RWPE2 (cell line): ENCODE results near the gene SMAD6.

Source experiments
- ATAC-seq: fragments of 200-7000 bp; cut with Tn5 transposase; 3 replicates; pipeline ENCODE4 v1.9.1; 2021; ENCODE audit warnings: low read depth
- DNase-seq: peaks from one replicate; pipeline ENCODE4 v3.0.0-alpha.2; 2020; ENCODE audit warnings: low spot score
- H3K27ac ChIP-seq: fragments of 450-650 bp; 2 replicates; pipeline ENCODE4 v1.5.1; 2017; ENCODE audit warnings: mild to moderate bottlenecking; ENCODE audit not compliant: poor library complexity, severe bottlenecking
- H3K27me3 ChIP-seq: fragments of 250-450 bp; sonication (Bioruptor Pico); 2 replicates; pipeline ENCODE4 v1.5.1; 2021; ENCODE audit warnings: mild to moderate bottlenecking, moderate library complexity; ENCODE audit not compliant: insufficient read depth, poor library complexity, severe bottlenecking
- H3K36me3 ChIP-seq: fragments of 250-450 bp; sonication (Bioruptor Pico); 2 replicates; pipeline ENCODE4 v1.5.1; 2020; ENCODE audit warnings: low read depth, mild to moderate bottlenecking, moderate library complexity
- H3K4me1 ChIP-seq: fragments of 250-450 bp; sonication (Bioruptor Pico); 2 replicates; pipeline ENCODE4 v1.5.1; 2021; ENCODE audit warnings: mild to moderate bottlenecking, moderate library complexity; ENCODE audit not compliant: insufficient read depth, poor library complexity, severe bottlenecking
- H3K4me3 ChIP-seq: fragments of 250-450 bp; sonication (Bioruptor Pico); 2 replicates; pipeline ENCODE4 v1.5.1; 2021; ENCODE audit warnings: mild to moderate bottlenecking, moderate library complexity; ENCODE audit not compliant: severe bottlenecking
- H3K9me3 ChIP-seq: fragments of 250-450 bp; sonication (Bioruptor Pico); 2 replicates; pipeline ENCODE4 v1.5.1; 2021; ENCODE audit warnings: mild to moderate bottlenecking, moderate library complexity; ENCODE audit not compliant: severe bottlenecking
- TF ChIP-seq, protein P1 (sequence below): fragments of 450-650 bp; IDR thresholded peaks from one replicate; pipeline ENCODE4 v1.5.1; 2017; ENCODE audit warnings: mild to moderate bottlenecking, moderate library complexity; ENCODE audit not compliant: poor library complexity, severe bottlenecking

Gene SMAD6

DNA sequence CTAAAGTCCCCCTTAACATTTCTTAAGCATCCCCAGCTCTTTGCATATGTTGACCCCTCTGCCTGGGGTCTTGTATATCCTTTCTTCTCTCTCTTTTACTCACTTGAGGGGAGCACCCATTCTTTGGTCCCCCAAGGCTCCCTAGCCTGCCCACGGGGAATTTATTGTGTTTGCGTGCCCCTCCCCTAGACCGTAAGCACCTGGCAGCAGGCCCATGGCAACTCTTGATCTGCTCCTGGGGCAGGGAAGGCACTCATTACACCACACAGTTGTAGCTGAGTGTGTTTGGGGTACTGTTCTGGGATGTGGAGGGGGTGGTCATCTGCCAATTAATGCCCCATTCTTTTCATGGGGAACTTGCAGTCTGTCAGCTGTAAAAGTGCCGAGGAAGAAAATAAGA lies 27.3 kb upstream of the SMAD6 start:
- H3K27ac ChIP-seq = no peak overlapping the region
- TF ChIP-seq, protein P1, sequence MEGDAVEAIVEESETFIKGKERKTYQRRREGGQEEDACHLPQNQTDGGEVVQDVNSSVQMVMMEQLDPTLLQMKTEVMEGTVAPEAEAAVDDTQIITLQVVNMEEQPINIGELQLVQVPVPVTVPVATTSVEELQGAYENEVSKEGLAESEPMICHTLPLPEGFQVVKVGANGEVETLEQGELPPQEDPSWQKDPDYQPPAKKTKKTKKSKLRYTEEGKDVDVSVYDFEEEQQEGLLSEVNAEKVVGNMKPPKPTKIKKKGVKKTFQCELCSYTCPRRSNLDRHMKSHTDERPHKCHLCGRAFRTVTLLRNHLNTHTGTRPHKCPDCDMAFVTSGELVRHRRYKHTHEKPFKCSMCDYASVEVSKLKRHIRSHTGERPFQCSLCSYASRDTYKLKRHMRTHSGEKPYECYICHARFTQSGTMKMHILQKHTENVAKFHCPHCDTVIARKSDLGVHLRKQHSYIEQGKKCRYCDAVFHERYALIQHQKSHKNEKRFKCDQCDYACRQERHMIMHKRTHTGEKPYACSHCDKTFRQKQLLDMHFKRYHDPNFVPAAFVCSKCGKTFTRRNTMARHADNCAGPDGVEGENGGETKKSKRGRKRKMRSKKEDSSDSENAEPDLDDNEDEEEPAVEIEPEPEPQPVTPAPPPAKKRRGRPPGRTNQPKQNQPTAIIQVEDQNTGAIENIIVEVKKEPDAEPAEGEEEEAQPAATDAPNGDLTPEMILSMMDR = no peak
- H3K27me3 ChIP-seq = no peaks in the 10 kb centered on the region
- H3K4me1 ChIP-seq = peaks cover 6% of the 10 kb centered on the region
- no peaks in the 10 kb centered on the region for H3K9me3 ChIP-seq
- DNase-seq = no peak
- H3K4me3 ChIP-seq = no peak overlapping the region
- H3K36me3 ChIP-seq = no peaks in the 10 kb centered on the region
- ATAC-seq = no peak

DNA sequence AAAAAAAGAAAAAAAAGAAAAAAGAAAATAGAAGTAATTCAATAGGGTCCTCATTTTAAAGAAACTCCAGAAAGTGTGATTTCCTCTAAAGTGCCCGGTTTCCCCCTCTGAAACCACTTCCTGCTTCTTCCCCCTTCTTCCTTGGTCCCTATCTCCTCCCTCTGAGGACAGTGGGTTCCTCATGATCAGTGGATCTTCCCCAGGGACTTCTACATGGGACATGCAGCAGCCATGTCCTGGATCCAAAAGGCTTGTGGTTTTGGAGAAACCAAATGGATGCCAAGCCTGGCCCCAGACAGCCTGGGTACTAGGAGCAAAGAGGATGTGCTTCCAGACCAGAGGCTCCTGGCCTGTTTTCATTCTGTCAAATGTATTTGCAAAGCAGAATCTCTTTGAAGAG lies 26.6 kb upstream of the SMAD6 start:
- TF ChIP-seq, protein P1 = no peak
- ATAC-seq = no peak
- H3K36me3 ChIP-seq = no peaks in the 10 kb centered on the region
- H3K9me3 ChIP-seq = no peaks in the 10 kb centered on the region
- DNase-seq = no peak
- no peak overlapping the region for H3K27ac ChIP-seq
- peaks cover 6% of the 10 kb centered on the region for H3K4me1 ChIP-seq
- H3K4me3 ChIP-seq = no peak overlapping the region
- H3K27me3 ChIP-seq = no peaks in the 10 kb centered on the region

DNA sequence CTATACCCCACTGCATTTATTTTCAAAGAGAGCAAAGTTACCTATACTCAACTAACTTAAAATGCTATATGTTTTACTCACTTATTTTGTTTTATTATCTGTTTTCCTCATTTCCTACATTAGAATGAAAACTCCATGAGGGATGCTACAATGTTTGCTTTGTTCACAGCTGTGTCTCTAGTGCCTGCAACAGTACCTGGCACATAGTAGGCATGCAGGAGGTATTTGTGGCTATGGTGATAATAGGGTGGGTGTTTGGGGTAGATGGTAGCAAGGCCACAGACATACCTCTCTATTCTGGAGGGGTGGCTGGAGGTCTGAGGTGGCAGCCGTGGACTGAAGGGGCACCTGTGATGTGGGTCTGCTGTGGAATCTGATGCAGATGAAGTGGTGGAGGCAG lies 24.7 kb upstream of the SMAD6 start:
- no peaks in the 10 kb centered on the region for H3K36me3 ChIP-seq
- TF ChIP-seq, protein P1 = no peak
- no peak for DNase-seq
- H3K27ac ChIP-seq = no peak overlapping the region
- no peaks in the 10 kb centered on the region for H3K4me1 ChIP-seq
- no peak overlapping the region for H3K4me3 ChIP-seq
- peaks cover 5% of the 10 kb centered on the region for H3K9me3 ChIP-seq
- no peaks in the 10 kb centered on the region for H3K27me3 ChIP-seq
- no peak for ATAC-seq

DNA sequence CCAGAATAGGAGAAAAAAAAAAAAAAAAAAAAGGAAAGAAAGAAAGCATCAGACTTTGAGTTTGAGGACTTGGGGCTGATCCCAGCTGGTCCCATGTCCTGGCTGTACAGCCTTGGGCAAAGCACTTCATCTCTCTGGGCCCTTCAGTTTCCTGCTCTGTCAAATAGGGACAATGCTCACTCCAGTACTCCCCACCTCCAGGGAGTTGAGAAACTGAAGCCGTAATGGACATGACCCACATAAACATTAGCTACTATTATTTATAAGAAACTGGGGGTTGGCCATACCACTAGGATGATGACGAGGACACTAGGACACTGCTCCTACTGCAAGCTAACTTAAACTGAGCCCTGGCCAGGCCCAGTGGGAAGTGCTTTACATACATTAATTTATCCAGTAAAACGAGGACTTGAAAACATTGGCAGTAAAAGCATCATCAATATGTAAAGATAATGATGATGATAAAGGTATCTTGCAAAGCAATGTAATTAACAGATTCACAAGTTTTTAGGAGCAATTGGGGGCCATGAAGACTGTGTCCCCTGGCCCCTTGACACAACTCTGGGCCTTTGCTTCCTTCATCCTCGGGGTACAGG lies 22.9 kb upstream of the SMAD6 start:
- TF ChIP-seq, protein P1 = no peak
- Histone ChIP-seq H3K4me1 (no peaks in the 10 kb centered on the region), H3K27ac (no peak overlapping the region), H3K4me3 (no peak overlapping the region), H3K9me3 (peaks cover 5% of the 10 kb centered on the region), H3K27me3 (no peaks in the 10 kb centered on the region), H3K36me3 (no peaks in the 10 kb centered on the region)
- ATAC-seq = no peak
- no peak for DNase-seq

DNA sequence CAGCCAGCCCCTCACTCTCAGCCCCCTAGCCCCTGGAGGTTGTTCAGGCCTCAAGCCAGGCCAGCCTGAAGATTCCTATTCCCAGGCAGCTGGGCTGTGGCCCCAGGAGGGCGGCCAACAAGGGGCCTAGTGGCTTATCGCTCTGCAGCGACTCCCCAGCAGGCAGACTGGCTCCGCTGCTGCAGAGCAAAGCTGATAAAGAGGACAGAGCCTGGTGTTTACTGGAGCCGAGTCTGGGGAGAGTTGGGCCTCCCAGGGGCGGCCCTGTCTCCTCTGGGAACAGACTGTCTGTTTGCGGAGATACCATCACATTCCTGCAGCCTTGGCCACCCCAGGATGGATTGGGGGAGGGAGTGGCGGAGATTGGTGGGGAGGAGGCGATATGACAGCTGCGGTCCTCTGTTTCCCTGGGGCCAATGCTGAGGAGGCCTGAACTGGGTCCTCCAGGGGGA lies 22.4 kb upstream of the SMAD6 start:
- no peak for DNase-seq
- Histone ChIP-seq H3K36me3 (no peaks in the 10 kb centered on the region), H3K9me3 (peaks cover 5% of the 10 kb centered on the region), H3K27me3 (no peaks in the 10 kb centered on the region), H3K4me3 (no peak overlapping the region), H3K4me1 (no peaks in the 10 kb centered on the region), H3K27ac (no peak overlapping the region)
- TF ChIP-seq, protein P1 = no peak
- ATAC-seq = no peak
